ENCODE data around the gene GRM3.
A peak's percentile ranks its signal among the peaks of the same experiment; 100 is the strongest.

Gene GRM3

DNA sequence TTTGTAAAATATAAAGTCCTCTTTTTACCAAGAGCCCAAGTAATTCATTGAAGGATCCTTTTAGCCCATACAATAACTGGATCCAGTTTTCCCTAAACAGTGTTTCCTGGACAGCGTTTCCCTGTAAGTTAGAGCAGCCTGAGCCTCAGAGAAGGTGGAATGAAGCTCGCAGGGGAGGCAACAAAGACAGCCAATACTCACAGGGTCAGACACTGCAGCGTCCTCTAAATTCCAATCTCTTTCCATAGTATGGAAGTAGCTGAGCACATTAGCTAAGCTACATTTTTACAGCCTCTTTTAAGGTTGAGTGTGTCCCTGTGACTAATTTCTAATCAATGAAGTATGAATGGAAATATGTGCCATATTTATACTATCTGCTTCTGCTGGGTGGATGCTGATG, 193.5 kb downstream of the GRM3 start:
- no peak for DNase-seq
- Histone ChIP-seq H3K4me3 (ENCODE audit: control insufficient read depth in 1 of 7, extremely low read depth in 1 of 7, insufficient read depth in 4 of 7, low read depth in 2 of 7, low read length in 6 of 7) (no peak overlapping the region), H3K4me1 (ENCODE audit: control extremely low read depth in 1 of 4, control insufficient read depth in 4 of 4, insufficient read depth in 4 of 4, low read length in 3 of 4) (no peaks in the 10 kb centered on the region), H3K36me3 (ENCODE audit: control insufficient read depth in 4 of 4, insufficient read depth in 4 of 4, low read length in 3 of 4) (no peaks in the 10 kb centered on the region), H3K9me3 (ENCODE audit: control extremely low read depth in 1 of 5, control insufficient read depth in 4 of 5, insufficient read depth in 2 of 5, low read depth in 1 of 5, low read length in 4 of 5) (no peaks in the 10 kb centered on the region), H3K27ac (ENCODE audit: insufficient read depth in 1 of 2, low read depth in 1 of 2, low read length in 2 of 2, poor library complexity in 1 of 2, severe bottlenecking in 2 of 2) (no peak overlapping the region), H3K27me3 (replicated peaks in 2 of 5; ENCODE audit: control insufficient read depth in 4 of 5, insufficient read depth in 5 of 5, low read length in 4 of 5) (no peaks in the 10 kb centered on the region)
- WGBS (ENCODE audit: insufficient coverage) = 88% methylated on average over 3 of the region's 3 CpGs
- CTCF ChIA-PET = no interaction called here
- POLR2A ChIA-PET = no interaction called here

DNA sequence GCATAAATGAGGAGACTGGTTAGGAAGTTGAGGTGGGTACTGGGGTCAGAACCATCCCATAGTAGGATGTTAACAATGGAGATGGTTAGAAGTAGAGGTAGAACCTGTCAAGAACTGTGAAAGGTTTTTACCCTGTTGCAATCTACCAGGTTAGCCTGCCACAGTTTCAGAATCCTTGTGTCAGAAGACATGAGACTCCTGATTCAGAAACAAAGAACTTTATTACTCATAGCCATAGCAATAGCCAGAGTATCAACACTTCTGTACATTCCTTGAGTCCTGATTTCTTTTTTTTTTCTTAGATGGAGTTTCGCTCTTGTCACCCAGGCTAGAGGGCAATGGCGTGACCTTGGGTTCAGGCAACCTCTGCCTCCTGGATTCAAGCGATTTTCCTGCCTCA, 200.9 kb downstream of the GRM3 start:
- POLR2A ChIA-PET = no interaction called here
- Histone ChIP-seq H3K36me3 (ENCODE audit: control insufficient read depth in 4 of 4, insufficient read depth in 4 of 4, low read length in 3 of 4) (no peaks in the 10 kb centered on the region), H3K27ac (ENCODE audit: insufficient read depth in 1 of 2, low read depth in 1 of 2, low read length in 2 of 2, poor library complexity in 1 of 2, severe bottlenecking in 2 of 2) (no peak overlapping the region), H3K4me3 (ENCODE audit: control insufficient read depth in 1 of 7, extremely low read depth in 1 of 7, insufficient read depth in 4 of 7, low read depth in 2 of 7, low read length in 6 of 7) (no peak overlapping the region), H3K4me1 (ENCODE audit: control extremely low read depth in 1 of 4, control insufficient read depth in 4 of 4, insufficient read depth in 4 of 4, low read length in 3 of 4) (no peaks in the 10 kb centered on the region), H3K27me3 (replicated peaks in 2 of 5; ENCODE audit: control insufficient read depth in 4 of 5, insufficient read depth in 5 of 5, low read length in 4 of 5) (no peaks in the 10 kb centered on the region), H3K9me3 (ENCODE audit: control extremely low read depth in 1 of 5, control insufficient read depth in 4 of 5, insufficient read depth in 2 of 5, low read depth in 1 of 5, low read length in 4 of 5) (no peaks in the 10 kb centered on the region)
- CTCF ChIA-PET = no interaction called here
- DNase-seq = no peak
- 94% methylated on average over 3 of the region's 3 CpGs for WGBS (ENCODE audit: insufficient coverage)

DNA sequence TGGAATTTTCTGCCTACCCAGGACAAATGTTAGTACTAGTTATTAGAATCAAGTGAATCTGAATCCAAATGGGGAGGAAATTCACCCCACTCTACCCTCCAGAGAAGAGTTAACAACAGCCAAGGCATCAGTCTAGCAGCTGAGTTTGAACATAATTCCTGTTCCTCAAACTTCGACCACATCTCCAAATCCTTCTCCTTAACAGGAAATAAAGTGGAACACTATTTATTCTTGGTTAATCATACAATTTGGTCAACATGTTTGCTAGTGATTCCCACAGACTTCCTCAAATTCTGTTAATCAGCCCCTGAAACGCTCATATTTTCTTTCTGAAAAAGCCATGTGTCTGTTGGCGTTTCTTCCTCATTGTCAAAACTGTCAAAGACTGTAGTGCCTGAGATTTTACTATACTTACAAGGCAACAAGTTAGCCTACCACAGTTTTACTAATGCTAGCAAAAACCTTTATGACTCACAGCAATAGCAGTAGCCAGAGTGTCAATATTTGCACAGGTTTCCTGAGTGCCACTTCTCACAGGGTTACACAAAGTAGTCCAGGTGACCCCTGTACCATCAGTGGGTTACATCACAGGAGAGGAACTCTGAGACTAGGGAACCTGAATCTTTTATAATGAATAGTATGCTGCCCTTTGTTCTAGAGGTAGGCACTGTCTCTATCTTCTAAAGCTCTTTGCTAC, 202.9 kb downstream of the GRM3 start:
- H3K9me3 ChIP-seq (ENCODE audit: control extremely low read depth in 1 of 5, control insufficient read depth in 4 of 5, insufficient read depth in 2 of 5, low read depth in 1 of 5, low read length in 4 of 5) = no peaks in the 10 kb centered on the region
- CTCF ChIA-PET = no interaction called here
- H3K27ac ChIP-seq (ENCODE audit: insufficient read depth in 1 of 2, low read depth in 1 of 2, low read length in 2 of 2, poor library complexity in 1 of 2, severe bottlenecking in 2 of 2) = no peak overlapping the region
- POLR2A ChIA-PET = no interaction called here
- 6% methylated on average over 2 of the region's 3 CpGs for WGBS (ENCODE audit: insufficient coverage)
- no peaks in the 10 kb centered on the region for H3K27me3 ChIP-seq (replicated peaks in 2 of 5; ENCODE audit: control insufficient read depth in 4 of 5, insufficient read depth in 5 of 5, low read length in 4 of 5)
- H3K36me3 ChIP-seq (ENCODE audit: control insufficient read depth in 4 of 4, insufficient read depth in 4 of 4, low read length in 3 of 4) = no peaks in the 10 kb centered on the region
- peak in 1 of 3 donors; percentile 3 for DNase-seq
- no peak overlapping the region for H3K4me3 ChIP-seq (ENCODE audit: control insufficient read depth in 1 of 7, extremely low read depth in 1 of 7, insufficient read depth in 4 of 7, low read depth in 2 of 7, low read length in 6 of 7)
- H3K4me1 ChIP-seq (ENCODE audit: control extremely low read depth in 1 of 4, control insufficient read depth in 4 of 4, insufficient read depth in 4 of 4, low read length in 3 of 4) = no peaks in the 10 kb centered on the region

DNA sequence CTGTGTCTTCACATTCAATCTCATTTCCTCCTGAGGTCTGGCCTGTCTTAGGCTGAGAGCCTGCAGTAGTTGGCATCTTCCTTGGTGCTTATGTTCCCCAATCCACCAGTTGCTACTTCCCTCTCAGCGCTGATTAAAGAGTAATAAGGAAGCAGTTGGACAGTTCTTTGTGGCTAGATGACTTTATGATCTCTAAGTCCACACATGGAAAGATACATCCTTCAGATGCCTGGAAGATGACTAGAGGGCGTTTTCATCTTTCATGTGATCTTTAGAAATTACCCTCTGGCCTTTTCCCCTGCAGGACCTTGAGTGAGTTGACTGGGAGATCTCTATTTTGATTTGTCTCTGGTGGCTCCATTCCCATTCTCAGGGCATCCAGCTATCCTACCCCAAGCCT, 204.5 kb downstream of the GRM3 start:
- DNase-seq = no peak
- no peaks in the 10 kb centered on the region for H3K9me3 ChIP-seq (ENCODE audit: control extremely low read depth in 1 of 5, control insufficient read depth in 4 of 5, insufficient read depth in 2 of 5, low read depth in 1 of 5, low read length in 4 of 5)
- H3K4me3 ChIP-seq (ENCODE audit: control insufficient read depth in 1 of 7, extremely low read depth in 1 of 7, insufficient read depth in 4 of 7, low read depth in 2 of 7, low read length in 6 of 7) = no peak overlapping the region
- H3K4me1 ChIP-seq (ENCODE audit: control extremely low read depth in 1 of 4, control insufficient read depth in 4 of 4, insufficient read depth in 4 of 4, low read length in 3 of 4) = no peaks in the 10 kb centered on the region
- no peaks in the 10 kb centered on the region for H3K36me3 ChIP-seq (ENCODE audit: control insufficient read depth in 4 of 4, insufficient read depth in 4 of 4, low read length in 3 of 4)
- no peak overlapping the region for H3K27ac ChIP-seq (ENCODE audit: insufficient read depth in 1 of 2, low read depth in 1 of 2, low read length in 2 of 2, poor library complexity in 1 of 2, severe bottlenecking in 2 of 2)
- no CpG with 5 or more reads among the region's 2 CpGs for WGBS (ENCODE audit: insufficient coverage)
- ChIA-PET POLR2A (interaction anchor here (0.7 kb wide), 1 partner anchor 168 kb away, joined by 3 read pairs; no protein-coding TSS in a partner anchor), CTCF (no interaction called here)
- no peaks in the 10 kb centered on the region for H3K27me3 ChIP-seq (replicated peaks in 2 of 5; ENCODE audit: control insufficient read depth in 4 of 5, insufficient read depth in 5 of 5, low read length in 4 of 5)

DNA sequence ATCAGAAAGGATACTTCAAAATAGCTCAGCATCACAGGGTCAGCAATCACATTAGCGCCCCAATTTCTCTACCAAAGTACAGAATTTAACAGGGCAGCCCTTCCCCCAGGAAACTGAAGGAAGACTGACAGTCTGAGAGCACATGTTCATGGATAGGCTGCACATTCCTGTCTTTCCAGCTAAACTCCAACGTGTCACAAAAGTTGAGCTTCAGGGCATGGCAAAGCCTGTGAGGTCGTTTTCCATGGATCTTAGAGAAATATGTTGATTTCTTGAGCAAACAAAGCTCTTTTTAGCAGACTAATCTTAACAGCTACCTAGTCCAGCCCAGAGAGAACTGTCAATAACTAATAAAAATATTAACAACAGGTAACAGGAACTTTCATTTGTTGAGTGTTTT, 207.9 kb downstream of the GRM3 start:
- Histone ChIP-seq H3K4me1 (ENCODE audit: control extremely low read depth in 1 of 4, control insufficient read depth in 4 of 4, insufficient read depth in 4 of 4, low read length in 3 of 4) (no peaks in the 10 kb centered on the region), H3K9me3 (ENCODE audit: control extremely low read depth in 1 of 5, control insufficient read depth in 4 of 5, insufficient read depth in 2 of 5, low read depth in 1 of 5, low read length in 4 of 5) (no peaks in the 10 kb centered on the region), H3K27me3 (replicated peaks in 2 of 5; ENCODE audit: control insufficient read depth in 4 of 5, insufficient read depth in 5 of 5, low read length in 4 of 5) (no peaks in the 10 kb centered on the region), H3K36me3 (ENCODE audit: control insufficient read depth in 4 of 4, insufficient read depth in 4 of 4, low read length in 3 of 4) (no peaks in the 10 kb centered on the region), H3K4me3 (ENCODE audit: control insufficient read depth in 1 of 7, extremely low read depth in 1 of 7, insufficient read depth in 4 of 7, low read depth in 2 of 7, low read length in 6 of 7) (no peak overlapping the region), H3K27ac (ENCODE audit: insufficient read depth in 1 of 2, low read depth in 1 of 2, low read length in 2 of 2, poor library complexity in 1 of 2, severe bottlenecking in 2 of 2) (no peak overlapping the region)
- no peak for DNase-seq
- CTCF ChIA-PET = interaction anchor here (1.5 kb wide), 1 partner anchor 8 kb away, joined by 4 read pairs; no protein-coding TSS in a partner anchor
- POLR2A ChIA-PET = no interaction called here
- WGBS (ENCODE audit: insufficient coverage) = 94% methylated on average over 3 of the region's 3 CpGs

DNA sequence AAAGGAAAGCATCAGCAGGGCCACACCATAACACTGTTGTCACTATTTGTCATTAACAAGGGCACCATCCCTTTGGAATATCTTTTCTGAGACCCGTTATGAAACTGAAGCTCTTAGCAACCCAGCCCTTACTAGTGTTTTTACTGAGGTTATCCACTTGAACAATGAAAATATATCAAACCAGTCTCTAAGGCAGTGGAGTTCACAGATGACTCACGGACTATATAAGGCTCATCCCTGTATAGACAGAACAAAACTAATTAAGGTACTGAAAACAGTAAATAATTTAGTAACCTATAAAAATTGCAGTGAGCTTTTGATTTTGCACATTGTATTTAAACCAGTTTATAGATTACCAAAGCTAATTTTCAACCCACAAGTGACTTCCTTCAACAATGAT, 219.7 kb downstream of the GRM3 start:
- Histone ChIP-seq H3K9me3 (ENCODE audit: control extremely low read depth in 1 of 5, control insufficient read depth in 4 of 5, insufficient read depth in 2 of 5, low read depth in 1 of 5, low read length in 4 of 5) (no peaks in the 10 kb centered on the region), H3K27me3 (replicated peaks in 2 of 5; ENCODE audit: control insufficient read depth in 4 of 5, insufficient read depth in 5 of 5, low read length in 4 of 5) (no peaks in the 10 kb centered on the region), H3K27ac (ENCODE audit: insufficient read depth in 1 of 2, low read depth in 1 of 2, low read length in 2 of 2, poor library complexity in 1 of 2, severe bottlenecking in 2 of 2) (no peak overlapping the region), H3K4me1 (ENCODE audit: control extremely low read depth in 1 of 4, control insufficient read depth in 4 of 4, insufficient read depth in 4 of 4, low read length in 3 of 4) (no peaks in the 10 kb centered on the region), H3K36me3 (ENCODE audit: control insufficient read depth in 4 of 4, insufficient read depth in 4 of 4, low read length in 3 of 4) (no peaks in the 10 kb centered on the region), H3K4me3 (ENCODE audit: control insufficient read depth in 1 of 7, extremely low read depth in 1 of 7, insufficient read depth in 4 of 7, low read depth in 2 of 7, low read length in 6 of 7) (no peak overlapping the region)
- no peak for DNase-seq
- CTCF ChIA-PET = interaction anchor here (1.5 kb wide), 1 partner anchor 554 kb away, joined by 3 read pairs; no protein-coding TSS in a partner anchor
- POLR2A ChIA-PET = no interaction called here
- 100% methylated on average over 1 of the region's 2 CpGs for WGBS (ENCODE audit: insufficient coverage)

DNA sequence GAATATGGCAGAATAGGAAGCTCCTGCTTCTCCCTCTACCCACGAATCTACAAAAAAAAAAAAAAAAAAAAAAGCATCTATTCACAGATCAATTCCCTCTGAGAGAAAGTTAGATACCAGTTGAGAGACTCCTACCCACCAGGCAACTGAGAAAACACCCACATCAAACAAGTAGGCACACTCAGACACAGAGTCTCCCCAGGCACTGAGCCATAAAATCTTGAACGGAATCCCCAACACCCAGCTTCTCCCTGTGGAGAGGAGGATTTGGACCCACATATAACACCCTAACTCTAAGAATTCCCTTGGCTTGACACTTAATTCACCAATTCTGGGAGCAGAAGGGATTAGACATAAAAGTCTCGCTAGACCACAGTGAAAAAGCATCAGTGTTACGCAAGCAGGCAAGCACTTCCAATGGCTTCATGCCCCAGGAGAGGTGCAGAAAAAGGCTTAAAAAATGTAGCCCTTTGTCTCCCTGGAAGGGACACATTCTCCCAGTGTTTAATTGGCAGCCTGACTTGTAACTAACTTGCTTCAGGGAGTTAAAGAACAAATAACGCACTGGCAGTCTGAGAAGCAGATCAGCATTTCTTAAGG, 223.6 kb downstream of the GRM3 start:
- ChIA-PET CTCF (interaction anchor here (1.2 kb wide), 1 partner anchor 10 kb away, joined by 3 read pairs; no protein-coding TSS in a partner anchor), POLR2A (no interaction called here)
- no peak overlapping the region for H3K4me3 ChIP-seq (ENCODE audit: control insufficient read depth in 1 of 7, extremely low read depth in 1 of 7, insufficient read depth in 4 of 7, low read depth in 2 of 7, low read length in 6 of 7)
- DNase-seq = no peak
- no peak overlapping the region for H3K27ac ChIP-seq (ENCODE audit: insufficient read depth in 1 of 2, low read depth in 1 of 2, low read length in 2 of 2, poor library complexity in 1 of 2, severe bottlenecking in 2 of 2)
- no peaks in the 10 kb centered on the region for H3K36me3 ChIP-seq (ENCODE audit: control insufficient read depth in 4 of 4, insufficient read depth in 4 of 4, low read length in 3 of 4)
- H3K27me3 ChIP-seq (replicated peaks in 2 of 5; ENCODE audit: control insufficient read depth in 4 of 5, insufficient read depth in 5 of 5, low read length in 4 of 5) = no peaks in the 10 kb centered on the region
- WGBS (ENCODE audit: insufficient coverage) = 97% methylated on average over 3 of the region's 5 CpGs
- H3K9me3 ChIP-seq (ENCODE audit: control extremely low read depth in 1 of 5, control insufficient read depth in 4 of 5, insufficient read depth in 2 of 5, low read depth in 1 of 5, low read length in 4 of 5) = no peaks in the 10 kb centered on the region
- no peaks in the 10 kb centered on the region for H3K4me1 ChIP-seq (ENCODE audit: control extremely low read depth in 1 of 4, control insufficient read depth in 4 of 4, insufficient read depth in 4 of 4, low read length in 3 of 4)

Data from common myeloid progenitor, CD34-positive (primary cell).